ENCODE measurements around the gene RC3H2. TPM values are rescaled to one million over a fixed set of nuclear protein-coding genes. Genes with fewer than 3 reads are reported as not detected.

The RC3H2 gene
- total RNA-seq, 1 donor from 2014 or later, result 66.8 TPM

- Mint-ChIP-seq H3K4me3 (ENCODE audit: unreplicated experiment) (no peak overlapping the region), H3K27ac (ENCODE audit: unreplicated experiment) (peak overlapping the region; percentile 55), H3K27me3 (ENCODE audit: unreplicated experiment) (peaks cover 2% of the 10 kb centered on the region), H3K4me1 (ENCODE audit: unreplicated experiment) (peaks cover 31% of the 10 kb centered on the region), H3K36me3 (ENCODE audit: low read depth, unreplicated experiment) (peaks cover 22% of the 10 kb centered on the region), H3K9me3 (ENCODE audit: unreplicated experiment) (no peaks in the 10 kb centered on the region)
- no peak for DNase-seq (ENCODE audit: low spot score)
- TF ChIP-seq, protein P1, sequence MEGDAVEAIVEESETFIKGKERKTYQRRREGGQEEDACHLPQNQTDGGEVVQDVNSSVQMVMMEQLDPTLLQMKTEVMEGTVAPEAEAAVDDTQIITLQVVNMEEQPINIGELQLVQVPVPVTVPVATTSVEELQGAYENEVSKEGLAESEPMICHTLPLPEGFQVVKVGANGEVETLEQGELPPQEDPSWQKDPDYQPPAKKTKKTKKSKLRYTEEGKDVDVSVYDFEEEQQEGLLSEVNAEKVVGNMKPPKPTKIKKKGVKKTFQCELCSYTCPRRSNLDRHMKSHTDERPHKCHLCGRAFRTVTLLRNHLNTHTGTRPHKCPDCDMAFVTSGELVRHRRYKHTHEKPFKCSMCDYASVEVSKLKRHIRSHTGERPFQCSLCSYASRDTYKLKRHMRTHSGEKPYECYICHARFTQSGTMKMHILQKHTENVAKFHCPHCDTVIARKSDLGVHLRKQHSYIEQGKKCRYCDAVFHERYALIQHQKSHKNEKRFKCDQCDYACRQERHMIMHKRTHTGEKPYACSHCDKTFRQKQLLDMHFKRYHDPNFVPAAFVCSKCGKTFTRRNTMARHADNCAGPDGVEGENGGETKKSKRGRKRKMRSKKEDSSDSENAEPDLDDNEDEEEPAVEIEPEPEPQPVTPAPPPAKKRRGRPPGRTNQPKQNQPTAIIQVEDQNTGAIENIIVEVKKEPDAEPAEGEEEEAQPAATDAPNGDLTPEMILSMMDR (IDR thresholded peaks at IDR 0.05; ENCODE audit: unreplicated experiment), result no peak
Measured at GRCh38 chr9:122821278-122821943, 83.7 kb downstream of the RC3H2 start.

DNA sequence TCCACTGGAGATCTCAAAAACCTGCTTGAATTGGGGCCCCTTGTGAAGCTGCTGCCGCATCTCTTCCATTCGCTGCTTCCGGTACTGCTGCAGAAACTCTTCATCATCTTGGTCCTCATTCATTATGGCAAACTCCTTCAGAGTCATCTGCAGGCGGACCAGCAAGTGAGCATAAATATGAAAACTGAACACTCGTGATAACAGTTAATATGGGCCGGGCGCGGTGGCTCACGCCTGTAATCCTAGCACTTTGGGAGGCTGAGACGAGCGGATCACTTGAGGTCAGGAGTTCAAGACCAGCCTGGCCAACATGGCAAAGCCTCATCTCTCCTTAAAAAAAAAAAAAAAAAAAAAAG lies 84.7 kb downstream of the RC3H2 start:
- TF ChIP-seq, protein P1 (IDR thresholded peaks at IDR 0.05; ENCODE audit: unreplicated experiment), result no peak
- Mint-ChIP-seq H3K4me1 (ENCODE audit: unreplicated experiment) (peaks cover 36% of the 10 kb centered on the region), H3K36me3 (ENCODE audit: low read depth, unreplicated experiment) (peaks cover 17% of the 10 kb centered on the region), H3K4me3 (ENCODE audit: unreplicated experiment) (peak overlapping the region; percentile 51), H3K27me3 (ENCODE audit: unreplicated experiment) (peaks cover 2% of the 10 kb centered on the region), H3K27ac (ENCODE audit: unreplicated experiment) (peak overlapping the region; percentile 92), H3K9me3 (ENCODE audit: unreplicated experiment) (no peaks in the 10 kb centered on the region)
- DNase-seq (ENCODE audit: low spot score), result no peak

GRCh38 chr9:122819791-122820489 lies 85.2 kb downstream of the RC3H2 start:
- TF ChIP-seq, protein P1 (IDR thresholded peaks at IDR 0.05; ENCODE audit: unreplicated experiment), result no peak
- H3K36me3 Mint-ChIP-seq (ENCODE audit: low read depth, unreplicated experiment), result peaks cover 17% of the 10 kb centered on the region
- peak; percentile 22 for DNase-seq (ENCODE audit: low spot score)
- H3K27me3 Mint-ChIP-seq (ENCODE audit: unreplicated experiment), result peaks cover 2% of the 10 kb centered on the region
- no peaks in the 10 kb centered on the region for H3K9me3 Mint-ChIP-seq (ENCODE audit: unreplicated experiment)
- peak overlapping the region; percentile 51 for H3K4me3 Mint-ChIP-seq (ENCODE audit: unreplicated experiment)
- peak overlapping the region; percentile 92 for H3K27ac Mint-ChIP-seq (ENCODE audit: unreplicated experiment)
- H3K4me1 Mint-ChIP-seq (ENCODE audit: unreplicated experiment), result peaks cover 39% of the 10 kb centered on the region

DNA sequence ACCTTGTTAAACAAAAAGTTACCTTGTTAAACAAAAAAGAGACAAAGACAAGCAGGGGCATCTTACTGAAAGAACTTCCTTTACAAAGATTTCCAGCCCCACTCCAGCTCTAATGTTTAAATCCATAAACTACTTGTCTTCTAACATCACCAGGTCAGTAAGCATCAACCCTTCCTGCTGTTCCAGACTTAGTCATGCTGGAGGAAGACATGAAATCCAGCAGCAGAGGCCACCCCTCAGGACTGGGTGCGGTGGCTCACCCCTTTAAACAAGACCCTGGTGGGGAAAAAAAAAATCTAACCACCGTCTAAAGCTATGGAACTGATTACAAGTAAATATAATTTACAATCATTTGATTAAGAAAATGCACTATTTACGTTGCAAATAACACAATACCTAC lies 85.8 kb downstream of the RC3H2 start:
- TF ChIP-seq, protein P1 (IDR thresholded peaks at IDR 0.05; ENCODE audit: unreplicated experiment), result no peak
- Mint-ChIP-seq H3K9me3 (ENCODE audit: unreplicated experiment) (no peaks in the 10 kb centered on the region), H3K4me1 (ENCODE audit: unreplicated experiment) (peaks cover 46% of the 10 kb centered on the region), H3K4me3 (ENCODE audit: unreplicated experiment) (no peak overlapping the region), H3K36me3 (ENCODE audit: low read depth, unreplicated experiment) (peaks cover 17% of the 10 kb centered on the region), H3K27ac (ENCODE audit: unreplicated experiment) (peak overlapping the region; percentile 92), H3K27me3 (ENCODE audit: unreplicated experiment) (peaks cover 6% of the 10 kb centered on the region)
- DNase-seq (ENCODE audit: low spot score), result no peak
